K562 (cell line): ENCODE measurements around the gene RPTOR.

ENCODE experiments used
- ATF3 ChIP-seq, 2 experiments: fragments of 450-650 bp in 1 of 2; sonication (generic) in 1 of 2; formaldehyde crosslinking in 1 of 2; IDR thresholded peaks in 1 of 2; conservative IDR thresholded peaks in 1 of 2; 2 replicates each; pipeline versions ENCODE4 v1.6.1 to v1.8.1; 2016 to 2023; ENCODE audit warnings: mild to moderate bottlenecking in 2 of 2, moderate library complexity in 2 of 2, inconsistent platforms in 1 of 2, missing genetic modification reagents in 1 of 2
- CTCF ChIP-seq, 3 experiments: IDR thresholded peaks in 2 of 3; conservative IDR thresholded peaks in 1 of 3; 2 replicates each; pipeline ENCODE4 v1.5.1; 2011 to 2012; ENCODE audit warnings: low read length in 3 of 3, mild to moderate bottlenecking in 3 of 3, control low read depth in 2 of 3, improper control_type of control experiment in 1 of 3, inconsistent platforms in 1 of 3, low read depth in 1 of 3, mixed read lengths in 1 of 3, moderate library complexity in 1 of 3; ENCODE audit not compliant: insufficient read depth in 2 of 3
- ELF1 ChIP-seq: fragments of 200-800 bp; sonication (Bioruptor generic); IDR thresholded peaks from 2 replicates; pipeline ENCODE4 v1.6.1; 2016; ENCODE audit warnings: missing genetic modification characterization, missing compliant biosample characterization
- MAFF ChIP-seq: IDR thresholded peaks from 2 replicates; pipeline ENCODE4 v1.6.1; 2012; ENCODE audit warnings: low read length, improper control_type of control experiment
- NFIC ChIP-seq: fragments of 450-650 bp; IDR thresholded peaks from 2 replicates; pipeline ENCODE4 v1.6.1; 2017; ENCODE audit warnings: mild to moderate bottlenecking, inconsistent platforms
- SAFB ChIP-seq: fragments of 200-400 bp; formaldehyde crosslinking; IDR thresholded peaks from 2 replicates; pipeline ENCODE4 v1.6.1; 2017; ENCODE audit warnings: low read depth, low read length, borderline replicate concordance
- SETDB1 ChIP-seq: IDR thresholded peaks from one replicate; pipeline ENCODE4 v1.6.1; 2012; ENCODE audit warnings: low read length, control low read depth, inconsistent platforms
- SMC3 ChIP-seq: conservative IDR thresholded peaks from 2 replicates; pipeline ENCODE4 v1.6.1; 2011; ENCODE audit warnings: low read depth, low read length, improper control_type of control experiment; ENCODE audit not compliant: insufficient read depth
- ZNF280B ChIP-seq: fragments of 250-450 bp; sonication (Bioruptor Pico); IDR thresholded peaks from 2 replicates; pipeline ENCODE4 v1.5.1; 2021; ENCODE audit warnings: mild to moderate bottlenecking
- ZNF609 ChIP-seq: sonication (generic); formaldehyde crosslinking; IDR thresholded peaks from 2 replicates; pipeline ENCODE4 v1.8.1; 2023; ENCODE audit warnings: missing genetic modification reagents, mild to moderate bottlenecking, borderline replicate concordance
- TF ChIP-seq, protein P1 (sequence below): sonication (generic); formaldehyde crosslinking; IDR thresholded peaks from 2 replicates; pipeline ENCODE4 v1.5.0; 2020; ENCODE audit warnings: missing genetic modification reagents

GRCh38 chr17:80822700-80823410 lies 278.2 kb downstream of the RPTOR start:
- TF ChIP-seq CTCF (IDR thresholded peaks at IDR 0.05 in 2 of 3, conservative IDR thresholded peaks at IDR 0.05 in 1 of 3; ENCODE audit: insufficient read depth in 2 of 3, low read depth in 1 of 3, low read length in 3 of 3) (no peak), NFIC (no peak), MAFF (no peak), SMC3 (no peak), ZNF609 (CRISPR knock-in tag) (no peak), SAFB (no peak), SETDB1 (no peak), ATF3 (IDR thresholded peaks at IDR 0.05) (no peak), ATF3 (CRISPR knock-in tag; conservative IDR thresholded peaks at IDR 0.05) (no peak), ZNF280B (no peak), ELF1 (tag) (no peak)
- TF ChIP-seq, protein P1, sequence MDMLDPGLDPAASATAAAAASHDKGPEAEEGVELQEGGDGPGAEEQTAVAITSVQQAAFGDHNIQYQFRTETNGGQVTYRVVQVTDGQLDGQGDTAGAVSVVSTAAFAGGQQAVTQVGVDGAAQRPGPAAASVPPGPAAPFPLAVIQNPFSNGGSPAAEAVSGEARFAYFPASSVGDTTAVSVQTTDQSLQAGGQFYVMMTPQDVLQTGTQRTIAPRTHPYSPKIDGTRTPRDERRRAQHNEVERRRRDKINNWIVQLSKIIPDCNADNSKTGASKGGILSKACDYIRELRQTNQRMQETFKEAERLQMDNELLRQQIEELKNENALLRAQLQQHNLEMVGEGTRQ, result no peak
